HG03045 (cell line): ENCODE data around the gene ADGB.

Experiments used
- ATAC-seq: cut with Tn5 transposase; IDR thresholded peaks from one replicate; pipeline ENCODE4 v1.9.1; 2021; ENCODE audit warnings: mild to moderate bottlenecking, moderate library complexity; ENCODE audit not compliant: unreplicated experiment

Gene ADGB

DNA sequence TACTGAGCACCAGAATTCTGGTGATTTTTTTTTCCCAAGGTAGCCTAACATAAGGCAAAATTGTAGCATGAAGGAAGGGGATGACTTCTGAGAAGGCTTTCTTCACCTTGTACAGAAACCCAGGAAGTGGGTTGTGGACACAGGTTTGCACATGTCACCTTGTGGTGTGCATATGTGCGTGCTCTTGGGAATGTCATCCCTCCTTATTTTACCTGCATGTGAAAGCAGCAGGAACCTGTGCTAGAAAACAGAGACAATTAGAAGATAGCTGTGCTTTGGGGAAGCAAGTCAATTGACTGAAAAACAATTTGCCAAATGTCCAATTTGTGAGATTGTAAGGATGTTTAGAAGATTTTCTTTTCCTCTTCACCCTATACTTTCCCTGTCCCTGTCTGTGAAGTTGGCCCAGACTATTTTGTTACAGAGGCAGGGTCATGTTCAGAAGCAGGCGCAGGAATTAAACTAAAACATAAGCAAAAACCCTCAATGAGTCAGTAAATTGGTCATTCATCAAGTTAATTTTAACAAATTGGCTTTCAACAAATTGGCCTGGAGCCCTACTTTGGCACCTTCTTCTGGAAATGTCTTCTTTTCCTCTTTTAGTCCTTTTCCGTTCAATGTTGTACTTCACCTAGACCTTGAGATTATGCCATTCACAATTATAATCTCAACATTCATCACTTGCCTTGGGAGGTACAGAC lies 261.2 kb downstream of the ADGB start:
- no peak for ATAC-seq

DNA sequence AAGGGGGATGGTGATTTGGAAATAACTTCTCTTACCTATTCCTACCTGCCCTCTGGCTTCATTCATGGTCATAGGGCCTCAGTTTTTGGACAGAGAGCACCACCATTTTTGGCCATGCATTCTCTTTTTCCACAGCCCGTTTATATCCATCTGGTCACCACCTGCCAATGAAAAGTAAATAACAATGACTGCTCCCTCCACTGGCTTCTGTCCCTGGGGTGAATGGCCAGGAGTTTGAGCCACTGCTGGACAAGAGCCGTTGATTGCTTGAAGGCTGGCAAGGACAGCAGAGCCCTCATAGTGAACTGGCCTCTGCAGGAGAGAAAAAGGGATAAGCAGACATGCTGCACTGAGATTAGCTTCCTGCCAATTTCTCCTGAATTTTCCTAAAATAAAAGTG lies 261.8 kb downstream of the ADGB start:
- no peak for ATAC-seq

DNA sequence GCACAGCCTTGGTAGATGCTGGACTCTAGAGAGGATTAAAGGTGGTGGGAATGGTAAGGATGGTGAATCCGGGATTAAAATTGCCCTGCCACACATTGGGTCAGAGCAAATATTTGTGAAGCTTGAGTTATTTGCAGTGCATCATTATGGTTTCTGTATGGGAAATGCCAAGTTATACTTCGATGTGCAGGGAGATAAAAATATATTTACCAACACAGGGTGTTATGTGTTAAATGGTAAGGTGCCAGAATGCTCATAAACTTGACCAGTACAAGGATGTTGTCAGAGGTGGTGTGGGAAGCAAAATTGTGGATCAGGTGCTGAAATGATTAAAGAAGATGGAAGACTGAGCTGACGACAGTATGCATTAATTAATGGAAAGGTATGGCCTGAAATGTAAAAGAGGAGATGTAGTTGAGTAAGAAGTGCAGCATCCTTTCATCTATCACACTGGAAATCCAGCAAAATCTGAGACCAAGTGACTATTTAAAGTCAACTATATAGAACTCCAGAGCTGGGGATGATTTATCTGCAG lies 262.3 kb downstream of the ADGB start:
- no peak for ATAC-seq

DNA sequence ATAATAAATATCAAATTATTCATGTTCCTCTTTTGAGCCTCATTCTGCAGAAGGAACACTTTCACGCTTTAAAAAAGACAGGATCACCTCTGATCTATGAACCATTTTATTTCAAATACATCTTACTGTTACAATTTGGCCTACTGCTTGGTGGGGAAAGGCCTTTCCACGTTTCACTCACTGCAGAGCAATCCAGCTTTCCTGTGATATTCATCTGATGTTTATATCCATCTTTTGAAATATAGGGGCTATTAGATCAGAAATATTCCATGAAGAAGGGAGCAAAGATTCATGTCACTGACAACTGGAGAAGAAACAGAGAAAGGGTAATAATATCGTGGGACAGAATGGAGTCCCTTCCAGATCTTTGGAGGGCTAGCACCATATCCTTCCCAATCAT lies 262.9 kb downstream of the ADGB start:
- no peak for ATAC-seq

DNA sequence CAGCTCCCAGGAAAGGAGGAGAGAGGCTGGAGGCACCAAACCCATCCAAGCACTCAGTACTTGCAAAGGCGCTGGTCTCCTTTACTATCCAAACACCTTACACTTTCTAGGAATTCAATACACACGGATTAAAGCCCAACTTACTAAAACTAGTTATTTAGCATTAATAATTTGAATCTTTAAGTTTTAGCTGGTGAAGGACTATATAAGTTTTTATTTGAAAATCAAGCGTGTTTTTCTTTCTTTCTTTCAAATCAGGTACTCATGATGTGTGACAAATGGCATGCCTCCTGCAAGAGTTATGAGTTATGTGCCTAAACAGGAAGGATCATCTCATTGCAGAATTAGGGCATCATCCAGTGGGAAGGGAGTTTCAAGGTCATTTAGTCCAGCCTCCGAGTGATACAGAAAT lies 263.7 kb downstream of the ADGB start:
- ATAC-seq, result no peak

DNA sequence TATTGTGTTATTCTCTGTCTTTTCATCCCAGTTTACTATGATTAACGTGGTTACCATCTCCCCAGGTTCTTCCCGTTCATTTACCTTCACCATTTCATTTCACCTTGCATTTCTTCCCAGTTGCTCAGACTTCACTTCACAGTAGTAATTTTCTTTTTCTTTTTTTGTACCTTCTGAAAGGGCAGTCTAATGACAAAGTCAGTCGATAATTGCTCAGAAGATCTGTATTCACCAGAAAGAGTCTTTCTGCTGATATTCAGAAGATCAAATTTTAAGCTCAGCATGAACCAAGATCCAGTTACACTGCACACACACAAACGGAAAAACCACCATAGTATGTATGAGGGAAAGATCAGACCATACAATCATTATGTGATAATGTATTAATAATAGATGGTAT lies 265.5 kb downstream of the ADGB start:
- ATAC-seq, result no peak

DNA sequence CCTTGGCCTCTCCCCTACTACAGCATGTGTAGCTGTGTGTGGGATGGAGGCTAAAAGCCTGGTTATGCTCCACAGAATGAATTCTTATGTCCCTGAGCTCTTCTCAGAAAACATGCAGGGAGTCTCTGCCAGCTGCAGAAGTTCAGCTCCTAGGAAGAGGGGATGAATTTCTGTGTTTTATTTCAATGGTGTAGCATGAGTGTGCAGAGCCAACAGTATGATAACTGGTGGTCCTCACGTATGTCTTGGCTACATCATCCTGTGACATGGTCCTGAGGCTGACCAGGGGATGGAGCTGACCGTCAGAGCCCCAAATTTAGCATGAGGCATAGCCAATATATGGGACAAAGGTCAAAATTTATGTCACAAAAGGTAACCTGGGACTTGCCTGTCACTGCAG lies 266.1 kb downstream of the ADGB start:
- ATAC-seq, result no peak
